Coronary artery (tissue), 2 donors: Measurements from ENCODE around the gene RAB11FIP5.

ENCODE experiments used
- DNase-seq: peaks from one replicate; pipeline ENCODE4 v3.0.0-alpha.2; 2017; ENCODE audit warnings: low spot score
- H3K27ac ChIP-seq, 2 donors: fragments of 200-600 bp; sonication (generic); one replicate each; pipeline ENCODE4 v1.5.1; 2016 to 2019
- H3K4me3 ChIP-seq: fragments of 200-600 bp; sonication (generic); 2 replicates; pipeline ENCODE4 v1.5.1; 2016; ENCODE audit warnings: mild to moderate bottlenecking, moderate library complexity
- TF ChIP-seq, protein P1 (sequence below): fragments of 200-600 bp; sonication (generic); IDR thresholded peaks from one replicate; pipeline ENCODE4 v1.5.1; 2019; ENCODE audit warnings: antibody characterized with exemption

RAB11FIP5 gene

DNA sequence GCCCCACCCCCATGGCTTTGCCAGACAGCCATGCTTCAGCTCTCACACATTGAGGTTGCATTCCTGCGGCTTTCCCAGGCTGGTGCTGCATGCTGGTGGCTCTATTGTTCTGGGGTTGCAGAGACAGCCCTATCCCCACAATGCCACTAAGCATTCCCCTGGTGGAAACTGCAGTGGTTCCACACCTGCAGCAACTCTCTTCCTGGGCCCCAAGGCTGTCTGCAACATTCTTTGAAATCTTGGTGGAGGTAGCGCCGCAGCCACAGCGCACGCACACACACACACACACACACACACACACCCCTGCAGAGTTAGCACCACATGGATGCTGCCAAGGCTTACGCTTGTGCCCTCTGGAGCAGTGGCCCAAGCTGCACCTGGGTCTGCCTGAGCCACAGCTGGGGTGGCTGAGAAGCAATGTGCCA, 62.6 kb downstream of the RAB11FIP5 start:
- TF ChIP-seq, protein P1, sequence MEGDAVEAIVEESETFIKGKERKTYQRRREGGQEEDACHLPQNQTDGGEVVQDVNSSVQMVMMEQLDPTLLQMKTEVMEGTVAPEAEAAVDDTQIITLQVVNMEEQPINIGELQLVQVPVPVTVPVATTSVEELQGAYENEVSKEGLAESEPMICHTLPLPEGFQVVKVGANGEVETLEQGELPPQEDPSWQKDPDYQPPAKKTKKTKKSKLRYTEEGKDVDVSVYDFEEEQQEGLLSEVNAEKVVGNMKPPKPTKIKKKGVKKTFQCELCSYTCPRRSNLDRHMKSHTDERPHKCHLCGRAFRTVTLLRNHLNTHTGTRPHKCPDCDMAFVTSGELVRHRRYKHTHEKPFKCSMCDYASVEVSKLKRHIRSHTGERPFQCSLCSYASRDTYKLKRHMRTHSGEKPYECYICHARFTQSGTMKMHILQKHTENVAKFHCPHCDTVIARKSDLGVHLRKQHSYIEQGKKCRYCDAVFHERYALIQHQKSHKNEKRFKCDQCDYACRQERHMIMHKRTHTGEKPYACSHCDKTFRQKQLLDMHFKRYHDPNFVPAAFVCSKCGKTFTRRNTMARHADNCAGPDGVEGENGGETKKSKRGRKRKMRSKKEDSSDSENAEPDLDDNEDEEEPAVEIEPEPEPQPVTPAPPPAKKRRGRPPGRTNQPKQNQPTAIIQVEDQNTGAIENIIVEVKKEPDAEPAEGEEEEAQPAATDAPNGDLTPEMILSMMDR = no peak
- H3K4me3 ChIP-seq = no peak overlapping the region
- H3K27ac ChIP-seq = no peak overlapping the region
- DNase-seq = no peak

DNA sequence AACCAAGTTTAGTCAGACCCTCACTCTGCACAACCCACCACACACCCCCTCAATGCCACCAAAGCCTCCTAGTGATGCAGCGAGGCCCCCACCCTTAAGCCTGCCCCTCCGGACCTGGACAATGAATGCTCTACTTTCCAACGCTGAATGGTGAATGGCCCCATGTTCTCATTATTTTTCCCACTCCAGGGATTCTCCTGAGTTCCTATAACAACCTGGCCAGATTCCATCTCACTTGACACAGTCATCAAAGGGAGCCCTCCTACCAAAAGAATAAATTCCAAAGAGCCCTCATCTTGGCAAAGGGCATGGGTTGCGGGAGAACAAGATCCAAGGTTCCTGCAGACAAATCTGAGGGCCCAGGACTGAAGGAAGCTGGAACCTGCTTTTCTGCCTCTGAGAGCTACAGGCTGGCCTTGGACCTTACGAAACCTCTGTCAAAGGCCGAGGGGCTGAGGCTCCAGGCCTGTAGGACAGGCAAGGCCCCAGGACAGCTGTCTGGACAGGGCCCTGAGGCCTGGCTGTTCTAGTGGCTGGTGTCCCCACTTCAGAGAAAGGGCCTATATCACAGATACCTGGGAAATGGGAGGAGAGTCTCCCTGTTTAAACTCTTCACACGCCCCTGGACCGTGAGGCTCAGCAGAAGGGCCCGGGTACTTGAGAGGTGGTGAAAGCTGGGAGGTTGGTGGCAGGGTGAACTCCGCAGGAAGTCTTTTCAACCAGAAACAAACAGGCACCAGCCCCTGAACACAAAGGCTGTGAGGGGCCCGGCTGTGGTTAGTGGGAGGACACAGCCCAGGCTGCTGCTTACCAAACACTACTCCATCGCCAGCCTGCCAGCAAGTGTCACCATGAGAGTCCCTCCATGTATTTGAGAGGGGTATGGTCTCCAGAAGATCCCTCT, 68.6 kb downstream of the RAB11FIP5 start:
- DNase-seq = peak; percentile 59
- H3K4me3 ChIP-seq = no peak overlapping the region
- TF ChIP-seq, protein P1 = no peak
- no peak overlapping the region for H3K27ac ChIP-seq

DNA sequence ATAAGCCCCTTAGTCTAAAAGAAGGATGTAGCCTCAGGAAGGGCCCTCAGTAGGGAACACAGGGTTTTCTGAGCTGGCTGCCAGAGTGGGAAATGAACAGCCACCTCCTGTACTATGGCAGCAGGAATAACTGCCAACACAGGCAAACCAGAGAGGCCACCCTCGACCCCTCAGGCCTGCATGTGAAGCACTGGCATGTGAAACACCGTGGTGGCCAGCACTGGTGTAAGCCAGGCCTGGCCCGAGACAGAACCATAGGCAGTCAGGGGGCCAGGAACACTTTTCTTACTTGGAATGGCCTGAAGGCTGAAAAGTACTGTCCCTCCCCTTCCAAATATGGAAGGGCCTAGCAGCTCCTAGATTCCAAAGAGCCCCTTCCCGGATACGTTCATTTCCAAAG, 69.5 kb downstream of the RAB11FIP5 start:
- Histone ChIP-seq H3K4me3 (no peak overlapping the region), H3K27ac (no peak overlapping the region)
- no peak for DNase-seq
- TF ChIP-seq, protein P1 = no peak

DNA sequence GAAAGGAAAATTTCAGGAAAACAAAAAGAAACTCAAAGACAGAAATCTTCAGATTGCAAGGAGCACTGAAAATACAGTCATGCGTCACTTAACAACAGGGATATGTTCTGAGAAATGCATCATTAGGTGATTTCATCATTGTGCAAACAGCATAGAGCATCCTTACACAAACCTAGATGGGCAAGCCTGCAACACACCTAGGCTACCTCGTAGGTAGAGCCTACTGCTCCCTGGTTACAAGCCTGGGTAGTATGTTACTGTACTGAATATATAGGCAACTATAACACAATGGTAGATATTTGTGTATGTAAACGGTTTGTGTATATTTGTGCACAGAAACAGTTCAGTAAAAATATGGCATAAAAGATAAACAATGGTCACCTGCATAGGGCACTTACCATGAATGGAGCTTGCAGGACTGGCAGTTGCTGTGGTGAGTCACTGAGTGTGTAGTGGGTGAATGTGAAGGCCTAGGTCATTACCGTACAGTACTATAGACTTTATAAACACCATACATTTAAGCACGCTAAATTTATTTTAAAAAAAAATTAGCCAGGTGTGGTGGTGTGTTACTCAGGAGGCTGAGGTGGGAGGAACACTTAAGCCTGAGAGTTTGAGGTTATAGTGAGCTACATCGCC, 74.7 kb downstream of the RAB11FIP5 start:
- no peak for DNase-seq
- Histone ChIP-seq H3K27ac (no peak overlapping the region), H3K4me3 (no peak overlapping the region)
- TF ChIP-seq, protein P1 = no peak

DNA sequence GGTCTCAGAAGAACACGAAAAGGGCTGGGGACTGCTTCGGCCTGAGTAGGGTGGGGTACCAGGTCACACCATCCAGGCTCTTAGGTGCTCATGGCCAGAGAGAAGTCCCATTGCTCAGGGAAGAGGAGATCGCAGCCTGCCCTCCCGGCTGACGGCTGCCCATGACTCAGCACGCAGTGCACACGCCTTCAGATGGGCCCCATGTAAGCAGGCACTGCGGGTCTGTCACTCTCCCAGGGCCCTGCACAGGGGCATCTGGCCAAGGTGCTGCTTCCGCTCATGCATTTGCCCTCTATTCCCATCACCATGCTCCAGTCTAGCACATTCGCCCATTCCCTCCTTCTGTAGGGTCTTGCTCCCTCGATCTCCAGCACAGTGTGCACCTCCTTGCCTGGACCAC, 76.0 kb downstream of the RAB11FIP5 start:
- TF ChIP-seq, protein P1 = no peak

DNA sequence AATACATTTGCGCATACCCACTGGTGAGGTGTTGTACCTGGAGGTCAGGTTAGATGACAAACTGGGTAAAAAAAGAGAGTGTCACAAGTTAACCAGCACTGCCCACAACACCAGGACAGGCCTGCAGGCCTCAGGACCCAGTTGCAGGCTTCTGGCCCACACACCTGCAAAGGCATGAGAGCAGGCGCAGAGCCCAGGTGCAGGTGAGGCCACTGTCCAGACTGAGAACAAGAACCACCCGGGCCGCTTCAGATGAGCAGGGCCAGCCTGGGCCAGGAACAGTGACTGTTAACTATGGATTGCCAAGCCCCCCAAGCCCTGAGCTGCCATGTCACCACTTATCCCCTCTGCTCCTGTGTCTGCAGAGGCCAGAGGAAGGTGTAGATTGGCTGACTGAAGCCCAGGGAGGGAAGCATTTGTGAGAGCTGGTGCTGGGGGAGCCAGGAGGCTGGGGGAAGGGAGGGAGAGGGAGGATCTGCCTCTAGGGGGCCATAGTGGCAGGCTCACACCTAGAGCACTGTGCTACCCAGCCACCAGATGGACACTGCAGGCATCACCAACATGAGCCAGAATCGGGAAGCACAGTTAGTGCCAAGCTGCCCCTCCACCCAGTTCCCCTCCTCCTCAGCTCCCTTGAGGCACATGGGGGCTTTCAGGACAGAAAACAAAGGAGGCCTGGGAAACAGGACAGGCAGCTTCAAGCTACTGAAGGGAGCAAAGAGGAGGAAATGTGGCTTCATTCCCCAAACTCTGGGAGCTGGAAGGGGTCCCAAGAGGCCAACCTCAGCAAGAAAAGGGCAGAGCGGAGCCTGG, 76.6 kb downstream of the RAB11FIP5 start:
- no peak for DNase-seq
- TF ChIP-seq, protein P1 = no peak
- Histone ChIP-seq H3K27ac (no peak overlapping the region), H3K4me3 (no peak overlapping the region)

More for the DNA sequence above, 76.0 kb downstream of the RAB11FIP5 start:
- Histone ChIP-seq H3K4me3 (no peak overlapping the region), H3K27ac (no peak overlapping the region)
- DNase-seq = no peak
